Body of pancreas (tissue), 4 donors: ENCODE measurements around the gene ACKR4.

ENCODE experiments used
- CTCF ChIP-seq, 7 experiments: fragments of 450-650 bp in 4 of 7; fragments of 200-600 bp in 3 of 7; sonication (generic) in 3 of 7; IDR thresholded peaks; one replicate each; pipeline ENCODE4 v1.5.1; 2016 to 2019; ENCODE audit warnings: antibody characterized with exemption in 7 of 7
- POLR2A ChIP-seq, 3 donors: fragments of 450-650 bp; IDR thresholded peaks; one replicate each; pipeline ENCODE4 v1.6.1; 2016; ENCODE audit warnings: antibody characterized with exemption in 3 of 3, mild to moderate bottlenecking in 2 of 3

GRCh38 chr3:132643366-132643765, 46.3 kb downstream of the ACKR4 start:
- TF ChIP-seq CTCF (IDR thresholded peaks at IDR 0.05) (no peak), POLR2A (IDR thresholded peaks at IDR 0.05) (no peak)
